GM23338 (cell line): ENCODE measurements around the gene INHBC. TPM values are rescaled to one million over a fixed set of nuclear protein-coding genes. Genes with fewer than 3 reads are reported as not detected.

Experiments
- ATAC-seq: fragments of 200-7000 bp; cut with Tn5 transposase; 3 replicates; pipeline ENCODE4 v1.9.1; 2020
- DNase-seq: peaks from one replicate; pipeline ENCODE4 v3.0.0-alpha.2; 2015; ENCODE audit warnings: low spot score
- H2AFZ ChIP-seq: fragments of 200-600 bp; sonication (generic); 2 replicates; pipeline ENCODE4 v1.8.0; 2016; ENCODE audit warnings: antibody characterized with exemption, mild to moderate bottlenecking, moderate library complexity
- H3F3A ChIP-seq: fragments of 200-600 bp; sonication (generic); replicated peaks from 2 replicates; pipeline ENCODE4 v1.8.0; 2017; ENCODE audit warnings: antibody characterized with exemption, mixed run types, low read depth
- H3K27ac ChIP-seq: fragments of 200-600 bp; sonication (generic); 2 replicates; pipeline ENCODE4 v1.6.1; 2016; ENCODE audit warnings: low read depth
- H3K27me3 ChIP-seq: fragments of 200-600 bp; sonication (generic); 2 replicates; pipeline ENCODE4 v1.8.0; 2016; ENCODE audit warnings: mild to moderate bottlenecking, mixed run types, moderate library complexity; ENCODE audit not compliant: insufficient read depth
- H3K36me3 ChIP-seq: fragments of 200-600 bp; sonication (generic); 2 replicates; pipeline ENCODE4 v1.8.0; 2016; ENCODE audit warnings: mild to moderate bottlenecking; ENCODE audit not compliant: insufficient read depth
- H3K4me1 ChIP-seq: fragments of 200-600 bp; sonication (generic); 2 replicates; pipeline ENCODE4 v1.8.0; 2016; ENCODE audit warnings: mild to moderate bottlenecking, moderate library complexity; ENCODE audit not compliant: insufficient read depth
- H3K4me2 ChIP-seq: fragments of 200-600 bp; sonication (generic); 2 replicates; pipeline ENCODE4 v1.7.1; 2017; ENCODE audit warnings: mixed run types
- H3K4me3 ChIP-seq: fragments of 200-600 bp; sonication (generic); 2 replicates; pipeline ENCODE4 v1.6.1; 2016; ENCODE audit warnings: mixed run types
- H3K79me2 ChIP-seq: fragments of 200-600 bp; sonication (generic); replicated peaks from 2 replicates; pipeline ENCODE4 v1.8.0; 2017; ENCODE audit warnings: mild to moderate bottlenecking; ENCODE audit not compliant: insufficient read depth
- H3K9me2 ChIP-seq: fragments of 200-600 bp; sonication (generic); 2 replicates; pipeline ENCODE4 v1.8.0; 2017; ENCODE audit not compliant: insufficient read depth
- H4K20me1 ChIP-seq: fragments of 200-600 bp; sonication (generic); replicated peaks from 2 replicates; pipeline ENCODE4 v1.8.0; 2017; ENCODE audit warnings: mild to moderate bottlenecking; ENCODE audit not compliant: insufficient read depth
- H3K27ac Mint-ChIP-seq: 2 replicates; pipeline ENCODE4 v1.8.0; 2020; ENCODE audit warnings: inconsistent platforms, mild to moderate bottlenecking, moderate library complexity, mixed read lengths
- H3K27me3 Mint-ChIP-seq: 3 replicates; pipeline ENCODE4 v1.8.0; 2022; ENCODE audit warnings: low read depth, mild to moderate bottlenecking, moderate library complexity, mixed read lengths, inconsistent platforms; ENCODE audit not compliant: insufficient read depth, poor library complexity
- H3K36me3 Mint-ChIP-seq: 3 replicates; pipeline ENCODE4 v1.8.0; 2021; ENCODE audit warnings: low read depth, mild to moderate bottlenecking, inconsistent platforms, moderate library complexity, mixed read lengths
- H3K4me1 Mint-ChIP-seq: 3 replicates; pipeline ENCODE4 v1.8.0; 2020; ENCODE audit warnings: mild to moderate bottlenecking, inconsistent platforms, mixed read lengths
- H3K4me3 Mint-ChIP-seq: 3 replicates; pipeline ENCODE4 v1.8.0; 2021; ENCODE audit warnings: moderate library complexity, mild to moderate bottlenecking, inconsistent platforms, mixed read lengths
- H3K9me3 Mint-ChIP-seq: 3 replicates; pipeline ENCODE4 v1.8.0; 2020; ENCODE audit warnings: moderate library complexity, mild to moderate bottlenecking, inconsistent platforms, mixed read lengths
- EZH2phosphoT487 ChIP-seq: fragments of 200-600 bp; sonication (generic); IDR thresholded peaks from one replicate; pipeline ENCODE4 v1.8.1; 2018; ENCODE audit warnings: antibody characterized with exemption; ENCODE audit not compliant: unreplicated experiment
- JUNB ChIP-seq: IDR thresholded peaks from one replicate; pipeline ENCODE4 v1.6.1; 2016; ENCODE audit warnings: antibody characterized with exemption; ENCODE audit not compliant: unreplicated experiment
- POLR2AphosphoS5 ChIP-seq: IDR thresholded peaks from 2 replicates; pipeline ENCODE4 v1.6.1; 2016; ENCODE audit warnings: antibody characterized with exemption, low read depth
- ZNF331 ChIP-seq: fragments of 250-450 bp; sonication (Bioruptor Pico); IDR thresholded peaks from 2 replicates; pipeline ENCODE4 v1.5.0; 2020; ENCODE audit warnings: low read depth, mild to moderate bottlenecking, moderate library complexity
- polyA plus RNA-seq: library from polyadenylated mRNA; unstranded; fragments of >200 nt; fragmentation: Nextera tagmentation; extraction: Ambion mirVana; gene quantifications from 2 replicates; pipeline ENCODE4 v1.2.1, GENCODE V29; 2016
- total RNA-seq: library from RNA; depleted of rRNA; stranded (reverse); fragments of >200 nt; shearing (Covaris generic); gene quantifications from 2 replicates; pipeline ENCODE4 v1.2.3, GENCODE V29; 2014
- TF ChIP-seq, protein P1 (sequence below): fragments of 250-450 bp; sonication (Bioruptor Pico); IDR thresholded peaks from 2 replicates; pipeline ENCODE4 v1.5.0; 2020; ENCODE audit warnings: mild to moderate bottlenecking, moderate library complexity
- TF ChIP-seq, protein P2 (sequence below), 2 experiments: fragments of 200-600 bp in 1 of 2; sonication (generic) in 1 of 2; conservative IDR thresholded peaks; 2 replicates each; pipeline versions ENCODE4 v1.5.1 to v1.6.1; 2016 to 2017; ENCODE audit warnings: antibody characterized with exemption in 2 of 2, low read depth in 2 of 2, mild to moderate bottlenecking in 2 of 2, moderate library complexity in 1 of 2

The INHBC gene
- total and polyA plus RNA-seq, 2 experiments from 2014 or later: 0.53 TPM; not detected in 1

DNA sequence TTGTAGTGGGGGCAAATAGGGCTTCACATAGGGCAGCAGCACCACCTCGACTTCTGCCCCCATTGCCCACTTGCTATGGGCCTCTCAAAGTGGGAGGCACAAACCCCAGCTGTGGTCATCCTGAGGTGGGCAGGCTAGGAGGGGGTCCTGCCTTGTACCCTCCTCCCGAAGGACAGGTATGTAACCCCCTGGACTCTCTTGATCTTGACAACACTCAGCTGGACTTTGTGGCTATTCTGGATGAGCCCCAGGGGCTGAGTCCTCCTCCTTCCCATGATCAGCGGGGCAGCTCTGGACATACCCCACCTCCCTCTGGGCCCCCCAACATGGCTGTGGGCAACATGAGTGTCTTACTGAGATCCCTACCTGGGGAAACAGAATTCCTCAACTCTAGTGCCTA is 37.1 kb downstream of the INHBC start (continued):
- TF ChIP-seq, protein P1, sequence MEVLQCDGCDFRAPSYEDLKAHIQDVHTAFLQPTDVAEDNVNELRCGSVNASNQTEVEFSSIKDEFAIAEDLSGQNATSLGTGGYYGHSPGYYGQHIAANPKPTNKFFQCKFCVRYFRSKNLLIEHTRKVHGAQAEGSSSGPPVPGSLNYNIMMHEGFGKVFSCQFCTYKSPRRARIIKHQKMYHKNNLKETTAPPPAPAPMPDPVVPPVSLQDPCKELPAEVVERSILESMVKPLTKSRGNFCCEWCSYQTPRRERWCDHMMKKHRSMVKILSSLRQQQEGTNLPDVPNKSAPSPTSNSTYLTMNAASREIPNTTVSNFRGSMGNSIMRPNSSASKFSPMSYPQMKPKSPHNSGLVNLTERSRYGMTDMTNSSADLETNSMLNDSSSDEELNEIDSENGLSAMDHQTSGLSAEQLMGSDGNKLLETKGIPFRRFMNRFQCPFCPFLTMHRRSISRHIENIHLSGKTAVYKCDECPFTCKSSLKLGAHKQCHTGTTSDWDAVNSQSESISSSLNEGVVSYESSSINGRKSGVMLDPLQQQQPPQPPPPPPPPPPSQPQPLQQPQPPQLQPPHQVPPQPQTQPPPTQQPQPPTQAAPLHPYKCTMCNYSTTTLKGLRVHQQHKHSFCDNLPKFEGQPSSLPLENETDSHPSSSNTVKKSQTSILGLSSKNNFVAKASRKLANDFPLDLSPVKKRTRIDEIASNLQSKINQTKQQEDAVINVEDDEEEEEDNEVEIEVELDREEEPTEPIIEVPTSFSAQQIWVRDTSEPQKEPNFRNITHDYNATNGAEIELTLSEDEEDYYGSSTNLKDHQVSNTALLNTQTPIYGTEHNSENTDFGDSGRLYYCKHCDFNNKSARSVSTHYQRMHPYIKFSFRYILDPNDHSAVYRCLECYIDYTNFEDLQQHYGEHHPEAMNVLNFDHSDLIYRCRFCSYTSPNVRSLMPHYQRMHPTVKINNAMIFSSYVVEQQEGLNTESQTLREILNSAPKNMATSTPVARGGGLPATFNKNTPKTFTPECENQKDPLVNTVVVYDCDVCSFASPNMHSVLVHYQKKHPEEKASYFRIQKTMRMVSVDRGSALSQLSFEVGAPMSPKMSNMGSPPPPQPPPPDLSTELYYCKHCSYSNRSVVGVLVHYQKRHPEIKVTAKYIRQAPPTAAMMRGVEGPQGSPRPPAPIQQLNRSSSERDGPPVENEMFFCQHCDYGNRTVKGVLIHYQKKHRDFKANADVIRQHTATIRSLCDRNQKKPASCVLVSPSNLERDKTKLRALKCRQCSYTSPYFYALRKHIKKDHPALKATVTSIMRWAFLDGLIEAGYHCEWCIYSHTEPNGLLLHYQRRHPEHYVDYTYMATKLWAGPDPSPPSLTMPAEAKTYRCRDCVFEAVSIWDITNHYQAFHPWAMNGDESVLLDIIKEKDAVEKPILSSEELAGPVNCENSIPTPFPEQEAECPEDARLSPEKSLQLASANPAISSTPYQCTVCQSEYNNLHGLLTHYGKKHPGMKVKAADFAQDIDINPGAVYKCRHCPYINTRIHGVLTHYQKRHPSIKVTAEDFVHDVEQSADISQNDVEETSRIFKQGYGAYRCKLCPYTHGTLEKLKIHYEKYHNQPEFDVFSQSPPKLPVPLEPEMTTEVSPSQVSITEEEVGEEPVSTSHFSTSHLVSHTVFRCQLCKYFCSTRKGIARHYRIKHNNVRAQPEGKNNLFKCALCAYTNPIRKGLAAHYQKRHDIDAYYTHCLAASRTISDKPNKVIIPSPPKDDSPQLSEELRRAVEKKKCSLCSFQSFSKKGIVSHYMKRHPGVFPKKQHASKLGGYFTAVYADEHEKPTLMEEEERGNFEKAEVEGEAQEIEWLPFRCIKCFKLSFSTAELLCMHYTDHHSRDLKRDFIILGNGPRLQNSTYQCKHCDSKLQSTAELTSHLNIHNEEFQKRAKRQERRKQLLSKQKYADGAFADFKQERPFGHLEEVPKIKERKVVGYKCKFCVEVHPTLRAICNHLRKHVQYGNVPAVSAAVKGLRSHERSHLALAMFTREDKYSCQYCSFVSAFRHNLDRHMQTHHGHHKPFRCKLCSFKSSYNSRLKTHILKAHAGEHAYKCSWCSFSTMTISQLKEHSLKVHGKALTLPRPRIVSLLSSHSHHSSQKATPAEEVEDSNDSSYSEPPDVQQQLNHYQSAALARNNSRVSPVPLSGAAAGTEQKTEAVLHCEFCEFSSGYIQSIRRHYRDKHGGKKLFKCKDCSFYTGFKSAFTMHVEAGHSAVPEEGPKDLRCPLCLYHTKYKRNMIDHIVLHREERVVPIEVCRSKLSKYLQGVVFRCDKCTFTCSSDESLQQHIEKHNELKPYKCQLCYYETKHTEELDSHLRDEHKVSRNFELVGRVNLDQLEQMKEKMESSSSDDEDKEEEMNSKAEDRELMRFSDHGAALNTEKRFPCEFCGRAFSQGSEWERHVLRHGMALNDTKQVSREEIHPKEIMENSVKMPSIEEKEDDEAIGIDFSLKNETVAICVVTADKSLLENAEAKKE (CRISPR knock-in tag): no peak
- no peak for TF ChIP-seq ZNF331 (CRISPR knock-in tag)

DNA sequence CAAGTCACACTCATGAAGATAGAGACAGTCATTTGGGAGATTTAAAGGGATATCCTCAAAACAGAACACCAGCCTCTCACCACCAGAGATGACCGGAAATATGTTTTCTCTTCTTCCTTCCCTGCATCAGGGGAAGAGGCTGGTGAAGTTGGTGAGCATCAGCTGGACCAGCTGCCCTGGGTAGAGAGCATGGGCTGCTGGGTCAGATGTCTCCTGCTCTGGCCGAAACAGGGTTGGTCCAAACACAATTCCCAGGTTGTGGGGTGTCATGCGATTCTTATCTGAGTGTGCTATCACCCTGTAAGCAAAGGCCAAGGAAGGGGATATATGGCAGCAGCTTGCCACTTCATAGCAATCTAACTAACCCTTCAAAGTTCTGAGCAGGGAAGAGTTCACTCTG is 37.8 kb downstream of the INHBC start:
- H3K4me3 Mint-ChIP-seq: no peak overlapping the region
- Histone ChIP-seq H3K27ac (no peak overlapping the region), H3K9me2 (no peaks in the 10 kb centered on the region), H3K4me3 (no peak overlapping the region), H3K27me3 (peaks cover 56% of the 10 kb centered on the region), H3K4me1 (peaks cover 23% of the 10 kb centered on the region), H4K20me1 (no peaks in the 10 kb centered on the region), H3K36me3 (no peaks in the 10 kb centered on the region), H3K4me2 (no peak overlapping the region), H3F3A (peaks cover 9% of the 10 kb centered on the region), H3K79me2 (no peaks in the 10 kb centered on the region), H2AFZ (no peak overlapping the region)
- H3K9me3 Mint-ChIP-seq: no peaks in the 10 kb centered on the region; the same call in 2 of the 3 replicates
- peaks cover 52% of the 10 kb centered on the region for H3K27me3 Mint-ChIP-seq
- TF ChIP-seq, protein P2, sequence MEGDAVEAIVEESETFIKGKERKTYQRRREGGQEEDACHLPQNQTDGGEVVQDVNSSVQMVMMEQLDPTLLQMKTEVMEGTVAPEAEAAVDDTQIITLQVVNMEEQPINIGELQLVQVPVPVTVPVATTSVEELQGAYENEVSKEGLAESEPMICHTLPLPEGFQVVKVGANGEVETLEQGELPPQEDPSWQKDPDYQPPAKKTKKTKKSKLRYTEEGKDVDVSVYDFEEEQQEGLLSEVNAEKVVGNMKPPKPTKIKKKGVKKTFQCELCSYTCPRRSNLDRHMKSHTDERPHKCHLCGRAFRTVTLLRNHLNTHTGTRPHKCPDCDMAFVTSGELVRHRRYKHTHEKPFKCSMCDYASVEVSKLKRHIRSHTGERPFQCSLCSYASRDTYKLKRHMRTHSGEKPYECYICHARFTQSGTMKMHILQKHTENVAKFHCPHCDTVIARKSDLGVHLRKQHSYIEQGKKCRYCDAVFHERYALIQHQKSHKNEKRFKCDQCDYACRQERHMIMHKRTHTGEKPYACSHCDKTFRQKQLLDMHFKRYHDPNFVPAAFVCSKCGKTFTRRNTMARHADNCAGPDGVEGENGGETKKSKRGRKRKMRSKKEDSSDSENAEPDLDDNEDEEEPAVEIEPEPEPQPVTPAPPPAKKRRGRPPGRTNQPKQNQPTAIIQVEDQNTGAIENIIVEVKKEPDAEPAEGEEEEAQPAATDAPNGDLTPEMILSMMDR (conservative IDR thresholded peaks at IDR 0.05; ENCODE audit: low read depth in 2 of 2): no peak
- no peak for TF ChIP-seq EZH2phosphoT487
- no peak for TF ChIP-seq POLR2AphosphoS5
- no peak for TF ChIP-seq JUNB
- DNase-seq (no peak), ATAC-seq (no peak)
- no peak overlapping the region for H3K27ac Mint-ChIP-seq
- H3K36me3 Mint-ChIP-seq: peaks cover 8% of the 10 kb centered on the region; the same call in 2 of the 3 replicates
- peaks cover 25% of the 10 kb centered on the region for H3K4me1 Mint-ChIP-seq
